ENCODE measurements around the gene PEX1. TPM values are rescaled to one million over a fixed set of nuclear protein-coding genes. Genes with fewer than 3 reads are reported as not detected.
"Not testable (repeated sequence)": the region's sequence is repeated elsewhere in the genome, so short reads cannot be mapped to it uniquely, and the experiment has no call there.

Gene PEX1
- total and polyA plus RNA-seq, 4 experiments from 2014 or later = 9.6 to 38.0 (median 23.2) TPM

GRCh38 chr7:92557249-92557648 is 28.9 kb upstream of the PEX1 start:
- Histone ChIP-seq H3K27me3 (ENCODE audit: insufficient read depth, low read length) (no peaks in the 10 kb centered on the region), H3K4me1 (ENCODE audit: insufficient read depth, low read length) (no peaks in the 10 kb centered on the region), H3K36me3 (ENCODE audit: insufficient read depth, low read length) (peaks cover under 1% of the 10 kb centered on the region), H3K4me3 (ENCODE audit: low read length in 2 of 2) (no peak overlapping the region), H3K27ac (ENCODE audit: low read depth, low read length) (no peak overlapping the region), H3K9me3 (ENCODE audit: control insufficient read depth in 1 of 2, low read length in 2 of 2) (no peaks in the 10 kb centered on the region)
- DNase-seq = no peak
- Mint-ChIP-seq H3K4me1 (no peaks in the 10 kb centered on the region), H3K27ac (peak overlapping the region in 1 of 7 donors; percentile 36), H3K9me3 (no peaks in the 10 kb centered on the region), H3K36me3 (peaks cover 3 to 17% of the 10 kb centered on the region in 2 donors), H3K4me3 (no peak overlapping the region), H3K27me3 (peaks cover 0 to 2% of the 10 kb centered on the region in 2 donors)
- CTCF ChIA-PET (ENCODE audit: partially characterized antibody) = no interaction called here
- intact Hi-C loops (cut with micrococcal nuclease) = no loop called here
- POLR2A ChIA-PET (ENCODE audit: partially characterized antibody) = no interaction called here

GRCh38 chr7:92550194-92550593 is 21.9 kb upstream of the PEX1 start:
- H3K27ac Mint-ChIP-seq = no peak overlapping the region
- ChIA-PET POLR2A (ENCODE audit: partially characterized antibody) (no interaction called here), CTCF (ENCODE audit: partially characterized antibody) (no interaction called here)
- no peaks in the 10 kb centered on the region for H3K27me3 ChIP-seq (ENCODE audit: insufficient read depth, low read length)
- no peaks in the 10 kb centered on the region for H3K4me1 Mint-ChIP-seq
- H3K4me1 ChIP-seq (ENCODE audit: insufficient read depth, low read length) = no peaks in the 10 kb centered on the region
- intact Hi-C loops (cut with micrococcal nuclease) = no loop called here
- H3K27ac ChIP-seq (ENCODE audit: low read depth, low read length) = no peak overlapping the region
- no peak overlapping the region for H3K4me3 Mint-ChIP-seq
- H3K4me3 ChIP-seq (ENCODE audit: low read length in 2 of 2) = no peak overlapping the region
- H3K9me3 ChIP-seq (ENCODE audit: control insufficient read depth in 1 of 2, low read length in 2 of 2) = no peaks in the 10 kb centered on the region
- H3K36me3 ChIP-seq (ENCODE audit: insufficient read depth, low read length) = no peaks in the 10 kb centered on the region
- H3K27me3 Mint-ChIP-seq = peaks cover 0 to 2% of the 10 kb centered on the region in 2 donors
- DNase-seq = no peak
- no peaks in the 10 kb centered on the region for H3K9me3 Mint-ChIP-seq
- H3K36me3 Mint-ChIP-seq = no peaks in the 10 kb centered on the region

- Histone ChIP-seq H3K36me3 (ENCODE audit: insufficient read depth, low read length) (no peaks in the 10 kb centered on the region), H3K27me3 (ENCODE audit: insufficient read depth, low read length) (no peaks in the 10 kb centered on the region), H3K27ac (ENCODE audit: low read depth, low read length) (no peak overlapping the region), H3K4me1 (ENCODE audit: insufficient read depth, low read length) (no peaks in the 10 kb centered on the region), H3K4me3 (ENCODE audit: low read length in 2 of 2) (no peak overlapping the region), H3K9me3 (ENCODE audit: control insufficient read depth in 1 of 2, low read length in 2 of 2) (no peaks in the 10 kb centered on the region)
- POLR2A ChIA-PET (ENCODE audit: partially characterized antibody) = no interaction called here
- no peak for DNase-seq
- CTCF ChIA-PET (ENCODE audit: partially characterized antibody) = no interaction called here
- Mint-ChIP-seq H3K9me3 (peaks cover 0 to 2% (median 0%) of the 10 kb centered on the region in 8 donors), H3K27me3 (no peaks in the 10 kb centered on the region), H3K27ac (no peak overlapping the region), H3K4me1 (no peaks in the 10 kb centered on the region), H3K36me3 (no peaks in the 10 kb centered on the region), H3K4me3 (no peak overlapping the region)
- intact Hi-C loops (cut with micrococcal nuclease) = no loop called here
Measured at GRCh38 chr7:92547579-92547978, 19.3 kb upstream of the PEX1 start.

GRCh38 chr7:92546856-92547497 is 18.7 kb upstream of the PEX1 start:
- H3K27ac ChIP-seq (ENCODE audit: low read depth, low read length) = no peak overlapping the region
- no peaks in the 10 kb centered on the region for H3K27me3 Mint-ChIP-seq
- intact Hi-C loops (cut with micrococcal nuclease) = no loop called here
- H3K27ac Mint-ChIP-seq = no peak overlapping the region
- H3K36me3 Mint-ChIP-seq = no peaks in the 10 kb centered on the region
- no peak overlapping the region for H3K4me3 Mint-ChIP-seq
- no peaks in the 10 kb centered on the region for H3K4me1 ChIP-seq (ENCODE audit: insufficient read depth, low read length)
- no peak overlapping the region for H3K4me3 ChIP-seq (ENCODE audit: low read length in 2 of 2)
- no peak for DNase-seq
- no peaks in the 10 kb centered on the region for H3K9me3 ChIP-seq (ENCODE audit: control insufficient read depth in 1 of 2, low read length in 2 of 2)
- no peaks in the 10 kb centered on the region for H3K27me3 ChIP-seq (ENCODE audit: insufficient read depth, low read length)
- POLR2A ChIA-PET (ENCODE audit: partially characterized antibody) = no interaction called here
- no peaks in the 10 kb centered on the region for H3K4me1 Mint-ChIP-seq
- CTCF ChIA-PET (ENCODE audit: partially characterized antibody) = no interaction called here
- H3K36me3 ChIP-seq (ENCODE audit: insufficient read depth, low read length) = no peaks in the 10 kb centered on the region
- peaks cover 0 to 2% (median 0%) of the 10 kb centered on the region in 8 donors for H3K9me3 Mint-ChIP-seq

GRCh38 chr7:92545116-92545515 is 16.8 kb upstream of the PEX1 start:
- H3K4me3 Mint-ChIP-seq; H3K36me3 Mint-ChIP-seq; H3K27ac Mint-ChIP-seq; H3K4me1 ChIP-seq (ENCODE audit: insufficient read depth, low read length); POLR2A ChIA-PET (ENCODE audit: partially characterized antibody); H3K9me3 Mint-ChIP-seq; H3K36me3 ChIP-seq (ENCODE audit: insufficient read depth, low read length); H3K27me3 ChIP-seq (ENCODE audit: insufficient read depth, low read length); CTCF ChIA-PET (ENCODE audit: partially characterized antibody); H3K27ac ChIP-seq (ENCODE audit: low read depth, low read length); H3K9me3 ChIP-seq (ENCODE audit: control insufficient read depth in 1 of 2, low read length in 2 of 2); DNase-seq; intact Hi-C loops (cut with micrococcal nuclease); H3K4me1 Mint-ChIP-seq; H3K4me3 ChIP-seq (ENCODE audit: low read length in 2 of 2); H3K27me3 Mint-ChIP-seq: not testable (repeated sequence)

GRCh38 chr7:92543542-92543941 is 15.2 kb upstream of the PEX1 start:
- H3K36me3 Mint-ChIP-seq = peaks cover 8 to 10% of the 10 kb centered on the region in 2 donors
- H3K27me3 ChIP-seq (ENCODE audit: insufficient read depth, low read length); intact Hi-C loops (cut with micrococcal nuclease); H3K4me3 Mint-ChIP-seq; H3K9me3 ChIP-seq (ENCODE audit: control insufficient read depth in 1 of 2, low read length in 2 of 2); H3K4me1 Mint-ChIP-seq; H3K36me3 ChIP-seq (ENCODE audit: insufficient read depth, low read length); H3K27me3 Mint-ChIP-seq; H3K27ac Mint-ChIP-seq; H3K27ac ChIP-seq (ENCODE audit: low read depth, low read length); H3K4me1 ChIP-seq (ENCODE audit: insufficient read depth, low read length); DNase-seq; H3K4me3 ChIP-seq (ENCODE audit: low read length in 2 of 2); H3K9me3 Mint-ChIP-seq; CTCF ChIA-PET (ENCODE audit: partially characterized antibody): not testable (repeated sequence)
- POLR2A ChIA-PET (ENCODE audit: partially characterized antibody) = interaction anchor here (1.4 kb wide), 1 partner anchor 15 kb away, joined by 3 read pairs; the partner anchor contains the start of genes PEX1 and RBM48

GRCh38 chr7:92534572-92534971 is 6.3 kb upstream of the PEX1 start:
- no peaks in the 10 kb centered on the region for H3K9me3 Mint-ChIP-seq
- Histone ChIP-seq H3K4me3 (ENCODE audit: low read length in 2 of 2) (no peak overlapping the region), H3K27ac (ENCODE audit: low read depth, low read length) (no peak overlapping the region), H3K36me3 (ENCODE audit: insufficient read depth, low read length) (peaks cover 46% of the 10 kb centered on the region), H3K9me3 (ENCODE audit: control insufficient read depth in 1 of 2, low read length in 2 of 2) (no peaks in the 10 kb centered on the region), H3K4me1 (ENCODE audit: insufficient read depth, low read length) (peaks cover 25% of the 10 kb centered on the region), H3K27me3 (ENCODE audit: insufficient read depth, low read length) (no peaks in the 10 kb centered on the region)
- no peak overlapping the region for H3K4me3 Mint-ChIP-seq
- ChIA-PET POLR2A (ENCODE audit: partially characterized antibody) (no interaction called here), CTCF (ENCODE audit: partially characterized antibody) (no interaction called here)
- DNase-seq = no peak
- intact Hi-C loops (cut with micrococcal nuclease) = no loop called here
- H3K36me3 Mint-ChIP-seq = peaks cover 51 to 81% of the 10 kb centered on the region in 2 donors
- no peak overlapping the region for H3K27ac Mint-ChIP-seq
- no peaks in the 10 kb centered on the region for H3K27me3 Mint-ChIP-seq
- peaks cover 20 to 41% (median 25%) of the 10 kb centered on the region in 4 donors for H3K4me1 Mint-ChIP-seq

Data from CD4-positive, alpha-beta memory T cell (primary cell).